CD4-positive, alpha-beta T cell treated with Interleukin-17A for 1 hour (primary cell): ENCODE data around the gene CFAP97.
A peak's percentile ranks its signal among the peaks of the same experiment; 100 is the strongest.
"Not testable (repeated sequence)": the region's sequence is repeated elsewhere in the genome, so short reads cannot be mapped to it uniquely, and the experiment has no call there.

Experiments used
- DNase-seq: peaks from one replicate; pipeline ENCODE4 v3.0.0-alpha.2; 2020

Gene CFAP97

DNA sequence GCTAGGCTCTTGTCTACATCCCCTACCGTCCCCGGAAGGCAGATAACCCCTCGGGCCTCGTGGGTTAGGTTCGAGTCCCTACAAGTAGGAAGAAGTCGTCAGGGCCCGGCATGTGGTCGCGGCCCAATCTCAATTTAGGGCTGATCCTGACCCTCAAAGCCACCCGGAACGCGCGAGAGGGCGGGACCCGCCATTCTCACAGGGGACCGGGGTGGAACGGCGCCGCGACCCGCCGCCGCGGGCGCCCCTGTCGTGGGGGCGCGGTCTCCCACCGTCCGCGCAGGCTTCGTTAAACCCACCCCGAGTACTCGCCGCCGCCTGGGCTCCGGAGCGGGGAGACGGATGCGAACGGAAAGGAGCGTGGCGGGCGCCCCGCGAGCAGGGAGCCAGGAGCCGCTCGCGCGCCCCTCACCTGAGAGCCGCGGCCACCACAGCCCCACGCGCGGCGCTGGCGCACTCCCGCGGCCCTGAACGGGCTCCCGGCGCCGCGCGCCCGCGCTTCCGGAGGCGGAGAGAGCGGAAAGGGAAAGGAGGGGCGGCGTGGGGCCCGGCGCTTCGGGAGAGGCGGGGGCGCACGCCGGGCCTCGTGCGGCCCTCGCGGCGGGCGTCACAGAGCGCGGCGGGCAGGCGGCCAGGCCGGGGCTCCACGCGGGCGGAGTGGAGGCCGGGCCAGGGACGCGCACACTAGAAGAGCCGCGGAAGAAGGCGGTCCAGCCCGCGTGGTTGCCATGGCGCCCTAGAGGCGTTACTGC is at the start of gene CFAP97:
TSS of gene CFAP97 (minus strand) at position 515 of the 752 bp plus-strand sequence. CDS start 12,804 bp downstream, outside the sequence.
- DNase-seq = peak; percentile 88

DNA sequence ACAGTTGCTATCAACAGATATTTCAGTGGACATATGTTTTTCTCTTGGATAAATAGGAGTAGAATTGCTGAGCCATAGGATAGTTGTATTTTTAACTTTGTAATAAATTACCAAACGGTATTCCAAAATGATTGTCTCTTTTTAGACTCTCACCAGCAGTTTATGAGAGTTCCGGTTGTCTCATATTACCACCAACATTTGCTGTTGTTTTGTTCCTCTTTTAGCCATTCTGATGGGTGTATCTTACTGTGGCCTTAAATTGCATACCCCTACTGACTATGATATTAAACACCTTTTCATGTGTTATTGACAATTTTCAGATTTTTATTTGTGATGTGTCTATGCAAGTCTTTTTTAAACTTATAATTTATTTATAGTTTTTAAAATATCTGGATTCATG is 45.3 kb upstream of the CFAP97 start:
- no peak for DNase-seq

DNA sequence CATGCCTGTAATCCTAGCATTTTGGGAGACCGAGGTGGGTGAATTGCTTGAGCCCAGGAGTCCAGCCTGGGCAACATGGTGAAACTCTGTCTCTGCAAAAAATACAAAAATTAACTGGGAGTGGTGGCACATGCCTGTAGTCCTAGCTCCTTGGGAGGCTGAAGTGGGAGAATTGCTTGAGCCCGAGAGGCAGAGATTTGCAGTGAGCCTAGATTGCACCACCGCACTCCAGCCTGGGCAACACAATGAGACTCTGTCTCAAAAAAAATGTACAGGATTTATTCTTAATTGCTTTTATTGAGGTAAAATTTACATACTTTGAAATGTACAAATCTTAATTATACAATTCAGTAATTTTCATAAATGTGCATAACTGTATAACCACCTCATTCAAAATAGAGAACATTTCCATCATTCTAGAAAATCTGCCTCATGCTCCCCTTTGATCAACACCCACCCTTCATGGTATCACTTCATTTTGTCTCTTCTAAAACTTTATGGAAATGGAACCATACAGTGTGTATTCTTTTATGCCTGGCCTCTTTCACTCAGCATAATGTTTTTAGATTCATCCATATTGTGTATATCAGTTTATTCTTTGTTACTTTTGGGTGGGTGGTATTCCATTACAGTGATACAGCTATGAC is 44.7 kb upstream of the CFAP97 start:
- DNase-seq = no peak

DNA sequence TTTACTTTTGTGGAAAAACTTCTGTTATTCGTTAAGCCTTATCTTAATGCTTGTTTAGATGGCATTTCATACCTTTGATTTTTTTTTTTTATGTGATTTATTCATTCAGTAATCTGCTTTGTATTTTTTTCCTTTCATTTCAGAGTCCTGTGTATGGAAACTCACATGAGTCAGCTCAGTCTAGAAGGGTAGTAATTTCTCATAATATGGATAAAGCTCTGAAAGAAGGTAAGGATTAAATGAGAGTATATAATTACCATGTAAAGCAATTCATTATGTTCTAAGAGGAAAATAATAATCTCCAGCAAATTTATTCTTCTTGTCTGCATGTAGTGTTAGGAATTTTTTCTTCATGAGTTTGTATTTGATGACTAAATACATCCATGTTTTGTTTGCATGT is 43.4 kb upstream of the CFAP97 start:
- DNase-seq = no peak

DNA sequence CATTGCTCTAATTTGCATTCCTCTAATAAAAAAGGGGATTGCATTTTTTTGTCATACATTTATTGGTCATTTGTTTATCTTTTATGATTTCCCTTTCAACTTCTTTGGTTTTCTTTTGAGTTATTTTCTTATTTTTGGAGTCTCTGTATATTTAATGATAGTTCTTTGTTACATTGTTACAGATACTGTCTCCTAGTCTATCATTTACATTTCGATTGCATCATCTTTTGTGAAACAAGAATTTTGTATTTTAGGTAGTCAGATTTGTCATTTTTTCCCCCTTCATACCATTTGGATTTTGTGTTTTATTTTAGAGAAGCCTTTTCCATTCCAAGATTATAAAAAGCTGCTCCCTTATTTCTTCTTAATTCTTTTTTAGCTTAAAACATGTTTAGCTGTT is 42.7 kb upstream of the CFAP97 start:
- DNase-seq = no peak

DNA sequence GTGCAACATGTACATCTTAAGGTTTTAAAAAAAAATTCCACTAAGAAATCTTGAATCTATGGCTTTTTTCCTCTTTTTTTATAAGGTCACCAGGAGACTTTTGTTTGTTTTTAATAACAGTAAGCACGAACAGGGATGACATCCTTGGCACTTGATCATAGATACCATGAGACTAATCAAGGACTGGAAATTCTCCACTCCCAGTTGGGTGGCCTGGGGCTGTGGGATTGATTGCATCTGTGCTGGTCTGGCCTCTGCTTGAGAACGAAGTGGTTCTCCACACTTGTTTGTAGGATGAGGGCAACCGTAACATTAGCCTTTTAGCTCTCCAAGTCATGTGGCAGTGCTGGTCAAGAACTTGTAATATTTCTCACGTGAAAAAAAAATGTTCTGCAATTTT is 41.0 kb upstream of the CFAP97 start:
- no peak for DNase-seq

DNA sequence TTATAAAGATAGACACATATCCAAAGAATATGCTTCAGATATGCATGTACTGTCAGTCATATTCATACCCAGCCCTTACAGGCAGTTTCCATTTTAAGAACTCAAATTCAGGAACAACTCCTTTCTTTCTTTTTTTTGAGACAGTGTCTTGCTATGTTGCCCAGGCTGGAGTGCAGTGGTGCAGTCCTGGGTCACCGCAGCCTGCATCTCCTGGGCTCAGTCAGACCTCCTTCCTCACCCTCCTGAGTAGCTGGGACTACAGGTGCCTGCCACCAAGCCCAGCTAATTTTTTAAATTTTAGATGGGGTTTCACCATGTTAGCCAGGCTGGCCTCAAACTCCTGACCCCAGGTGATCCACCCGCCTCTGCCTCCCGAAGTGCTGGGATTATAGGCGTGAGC is 40.1 kb upstream of the CFAP97 start:
- no peak for DNase-seq

DNA sequence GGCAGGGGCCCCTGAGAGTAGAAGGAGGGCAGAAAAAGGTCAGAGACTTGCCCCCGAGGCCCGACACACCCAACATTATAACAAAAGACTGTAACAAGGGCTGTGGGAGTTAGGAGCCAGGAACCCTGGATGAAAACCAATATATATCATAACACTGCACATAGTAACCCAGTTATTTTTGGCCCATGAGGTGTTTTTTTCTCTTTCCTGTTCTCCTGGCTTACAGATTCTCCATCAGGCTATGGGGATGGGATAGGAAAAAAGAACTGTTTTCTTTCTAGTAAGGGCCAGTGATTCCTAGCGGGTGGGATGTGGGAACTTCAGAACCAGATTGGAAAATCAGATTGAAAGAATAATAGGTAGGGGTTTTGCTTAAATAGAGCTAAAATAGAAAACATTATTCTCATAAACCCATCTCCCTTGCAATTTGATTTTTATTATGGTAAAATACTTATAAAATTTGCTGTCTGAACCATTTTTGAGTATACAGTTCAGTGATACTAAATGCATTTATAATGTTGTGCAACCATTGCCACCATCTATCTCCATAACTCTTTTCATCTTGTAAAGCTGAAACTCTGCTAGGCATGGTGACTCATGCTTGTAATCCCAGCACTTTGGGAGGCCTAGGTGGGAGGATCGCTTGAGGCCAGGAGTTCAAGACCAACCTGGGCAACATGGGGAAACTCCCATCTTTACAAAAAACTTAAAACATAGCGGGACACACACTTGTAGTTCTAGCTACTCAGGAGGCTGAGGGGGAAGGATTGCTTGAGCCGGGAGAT is 39.1 kb upstream of the CFAP97 start:
- DNase-seq = no peak

DNA sequence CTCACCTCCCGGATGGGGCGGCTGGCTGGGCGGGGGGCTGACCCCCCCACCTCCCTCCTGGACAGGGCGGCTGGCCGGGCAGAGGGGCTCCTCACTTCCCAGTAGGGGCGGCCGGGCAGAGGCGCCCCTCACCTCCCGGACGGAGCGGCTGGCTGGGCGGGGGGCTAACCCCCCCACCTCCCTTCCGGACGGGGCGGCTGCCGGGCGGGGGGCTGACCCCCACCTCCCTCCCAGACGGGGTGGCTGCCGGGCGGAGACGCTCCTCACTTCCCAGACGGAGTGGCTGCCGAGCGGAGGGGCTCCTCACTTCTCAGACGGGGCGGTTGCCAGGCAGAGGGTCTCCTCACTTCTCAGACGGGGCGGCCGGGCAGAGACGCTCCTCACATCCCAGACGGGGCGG is 36.7 kb upstream of the CFAP97 start:
- not testable (repeated sequence) for DNase-seq

DNA sequence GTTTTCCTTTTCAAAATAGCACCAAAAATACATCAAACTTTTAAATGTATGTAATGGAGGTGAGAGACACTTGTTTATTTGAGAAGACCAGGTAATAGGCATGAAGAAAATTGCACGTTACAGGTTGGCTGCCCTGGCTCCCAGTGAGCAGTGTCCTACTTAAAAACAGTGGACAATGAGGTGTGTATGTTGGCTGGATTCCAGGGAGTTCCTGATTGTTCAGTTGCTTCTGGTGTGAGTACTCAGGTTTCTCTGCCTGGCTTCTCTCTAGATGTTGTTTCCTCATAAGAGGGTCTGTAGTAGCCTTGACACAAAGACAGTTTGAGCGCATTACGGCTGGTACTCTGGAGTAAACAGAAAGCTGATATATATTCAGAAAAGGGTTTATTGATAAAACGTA is 35.0 kb upstream of the CFAP97 start:
- DNase-seq = no peak

DNA sequence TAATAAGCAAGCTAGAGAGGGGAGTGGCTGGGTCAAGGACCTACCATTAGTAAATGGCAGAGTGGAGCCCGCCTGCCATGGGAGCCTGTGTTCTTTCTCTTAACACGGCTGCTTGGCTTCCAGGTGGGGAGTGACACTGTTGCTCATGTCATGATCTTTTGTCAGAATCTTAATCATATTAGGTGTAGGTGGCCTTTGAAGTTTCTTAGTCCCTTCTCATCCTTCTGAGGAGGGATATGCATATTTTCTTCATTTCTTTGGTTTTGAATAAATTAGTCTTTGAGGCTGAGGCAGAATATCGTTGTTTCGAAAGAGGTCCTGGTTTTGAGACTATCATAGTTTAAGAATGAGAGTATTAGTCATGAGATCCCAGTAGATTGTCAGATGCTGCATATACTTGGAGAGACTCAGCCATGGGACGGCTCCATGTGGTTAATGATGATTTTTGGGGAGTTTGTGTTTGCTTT is 34.4 kb upstream of the CFAP97 start:
- DNase-seq = no peak

DNA sequence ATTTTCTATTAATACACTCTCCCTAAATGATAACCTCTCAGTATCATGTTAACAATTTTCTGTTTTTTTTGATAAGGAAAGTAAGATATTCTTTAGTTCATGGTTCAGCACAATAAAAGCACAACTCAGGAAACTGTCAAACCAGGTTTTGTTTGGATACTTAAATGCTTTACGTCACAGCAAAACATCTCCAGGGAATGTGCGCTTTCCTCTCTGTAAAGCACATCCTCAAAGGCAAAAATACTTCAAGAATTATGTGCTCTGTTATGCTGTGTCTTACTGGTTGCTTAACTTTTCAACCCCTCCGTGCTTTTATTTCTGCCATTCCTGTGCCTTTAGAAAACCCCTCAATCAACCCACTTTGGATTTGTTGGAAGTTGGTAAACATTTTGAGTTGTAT is 33.4 kb upstream of the CFAP97 start:
- no peak for DNase-seq

DNA sequence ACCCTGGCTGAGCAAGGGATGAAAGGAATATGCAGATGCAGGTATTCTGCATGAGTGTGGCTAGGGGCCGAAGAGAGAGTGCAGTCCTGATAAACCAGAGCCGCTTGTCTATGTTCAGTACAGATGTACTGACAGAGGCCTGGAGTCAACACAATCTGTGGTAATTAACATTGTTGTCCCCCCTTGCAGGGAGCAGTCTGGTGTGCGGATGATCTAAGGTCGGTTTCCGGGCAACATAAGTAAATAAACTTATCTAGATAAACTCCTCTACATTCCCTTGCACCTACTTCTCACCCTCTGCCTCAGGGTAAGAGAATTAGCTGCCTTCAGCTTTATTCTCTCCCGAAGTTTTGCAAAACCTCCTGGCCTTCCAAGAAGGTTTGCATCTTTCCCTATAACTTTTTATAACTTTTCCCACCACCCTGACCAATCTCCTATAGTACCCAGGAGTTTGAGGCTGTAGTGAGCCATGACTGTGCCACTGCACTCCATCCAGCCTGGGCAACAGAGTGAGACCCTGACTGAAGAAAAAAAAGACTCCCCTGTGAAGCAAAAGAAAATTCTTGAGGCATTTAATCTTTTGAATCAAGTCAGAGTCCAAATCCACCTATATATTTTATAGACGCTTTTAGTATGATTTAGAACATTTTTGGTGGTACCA is 32.2 kb upstream of the CFAP97 start:
- DNase-seq = no peak

DNA sequence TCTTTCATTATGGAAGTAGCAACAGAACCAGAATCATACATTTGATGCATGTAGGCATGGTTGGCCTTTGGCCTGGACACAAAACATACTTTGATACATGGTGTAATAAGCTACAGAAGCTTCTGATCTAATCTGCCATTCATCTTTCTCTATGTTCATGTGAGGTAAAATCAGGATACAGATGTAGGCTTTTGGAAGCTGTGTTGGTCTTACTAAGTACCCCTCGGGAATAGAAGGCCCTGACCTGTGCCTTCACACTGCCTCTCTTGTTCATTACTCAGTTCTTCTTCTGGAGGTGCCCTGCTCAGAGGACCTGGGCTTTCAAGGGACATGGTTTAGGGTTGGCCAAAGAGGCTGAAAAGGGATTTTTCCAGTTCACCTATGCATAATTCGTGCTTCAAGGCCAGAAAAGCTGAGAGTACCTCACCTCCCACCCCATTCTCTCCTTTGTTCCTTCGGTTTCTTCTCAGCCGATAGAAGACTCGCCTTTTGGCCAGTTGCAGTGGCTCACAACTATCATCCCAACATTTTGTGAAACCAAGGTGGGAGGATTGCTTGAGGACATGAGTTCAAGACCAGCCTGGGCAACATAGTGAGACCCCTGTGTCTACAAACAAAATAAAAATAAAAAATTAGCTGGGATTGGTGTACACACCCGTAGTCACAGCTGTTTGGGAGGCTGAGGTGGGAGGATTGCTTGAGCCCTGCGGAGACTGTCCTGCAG is 31.5 kb upstream of the CFAP97 start:
- DNase-seq = no peak

DNA sequence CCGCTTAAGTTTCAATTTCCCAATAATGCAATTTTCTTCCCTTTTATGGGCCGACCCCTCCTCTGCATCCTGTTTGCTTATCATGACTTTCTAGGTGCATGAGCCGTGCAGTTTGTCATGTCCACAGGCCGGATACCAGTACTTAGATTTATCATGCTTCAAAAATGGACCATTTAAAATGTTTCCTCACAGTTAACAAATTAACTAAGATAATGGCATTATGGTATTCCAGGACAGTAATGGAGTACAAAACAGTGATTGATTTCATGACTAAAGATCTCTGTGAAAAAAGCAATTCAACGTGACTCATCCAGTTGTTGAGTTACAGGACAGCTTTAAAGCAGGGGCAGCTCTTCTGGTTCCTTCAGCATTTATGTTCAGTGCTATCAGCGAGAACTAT is 28.6 kb upstream of the CFAP97 start:
- DNase-seq = no peak

DNA sequence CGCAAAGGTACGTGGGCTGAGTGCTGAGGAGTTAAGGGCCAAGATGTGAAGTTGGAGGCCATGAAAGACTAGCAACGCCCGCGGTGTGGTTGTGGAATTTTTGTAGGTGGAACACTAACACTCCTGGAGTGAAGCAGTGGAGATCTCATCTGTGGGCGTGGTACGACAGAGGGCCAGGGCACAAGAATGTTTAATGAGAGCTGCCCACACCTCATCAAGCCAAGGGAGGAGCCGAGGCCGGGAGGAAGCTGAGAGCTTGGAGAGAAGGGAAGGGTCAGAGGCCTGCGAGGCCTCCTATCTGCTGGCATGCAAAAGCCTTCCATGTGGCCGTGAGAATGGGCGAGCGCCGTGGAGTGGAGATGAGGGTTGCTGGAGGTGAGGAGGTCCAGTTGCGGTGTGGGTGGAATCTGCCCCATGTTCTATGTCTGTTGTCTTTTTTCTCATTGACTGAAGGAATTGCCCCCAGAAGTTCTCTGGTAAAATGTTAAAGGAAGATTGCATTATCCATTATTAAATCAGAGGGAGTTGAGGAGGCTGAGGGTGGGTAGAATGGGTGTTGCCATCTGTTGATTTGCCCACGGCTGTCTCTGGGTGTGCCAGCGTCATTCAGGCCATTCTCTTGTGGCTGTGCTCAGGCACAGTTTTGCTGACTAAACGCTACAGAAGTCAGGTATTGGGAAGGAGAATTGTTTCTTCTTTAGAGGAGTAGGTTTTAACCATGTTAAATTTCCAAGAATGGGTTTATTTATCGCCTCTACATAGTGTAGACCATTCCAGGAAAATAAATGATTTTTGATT is 25.4 kb upstream of the CFAP97 start:
- no peak for DNase-seq

DNA sequence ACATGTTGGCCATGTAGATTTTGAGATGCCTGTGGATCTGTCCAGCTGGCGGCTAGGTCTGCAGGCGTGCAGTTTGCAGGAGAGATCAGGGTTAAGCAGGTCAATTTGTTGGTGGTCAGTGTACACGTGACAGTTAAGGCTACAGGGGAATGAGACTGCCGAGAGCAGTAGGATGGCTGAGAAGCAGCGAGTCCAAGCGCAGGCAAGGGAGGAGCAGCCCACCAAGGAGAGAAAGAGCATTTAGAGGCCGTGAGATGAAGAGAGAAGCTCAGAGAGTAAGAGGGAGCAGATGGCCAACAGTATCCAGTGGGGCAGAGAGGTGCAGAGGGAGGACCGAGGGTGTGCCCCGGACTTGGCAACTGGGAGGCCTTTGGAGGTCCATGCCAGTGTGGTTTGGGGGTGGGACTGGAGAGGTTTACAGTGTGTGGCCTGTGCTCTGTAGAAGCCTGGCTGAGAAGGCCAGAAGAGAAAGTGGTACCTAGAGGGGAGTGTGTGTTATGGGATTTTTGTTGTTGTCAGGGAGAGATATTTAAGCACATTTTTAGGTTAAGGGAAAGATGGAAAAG is 24.0 kb upstream of the CFAP97 start:
- DNase-seq = no peak

DNA sequence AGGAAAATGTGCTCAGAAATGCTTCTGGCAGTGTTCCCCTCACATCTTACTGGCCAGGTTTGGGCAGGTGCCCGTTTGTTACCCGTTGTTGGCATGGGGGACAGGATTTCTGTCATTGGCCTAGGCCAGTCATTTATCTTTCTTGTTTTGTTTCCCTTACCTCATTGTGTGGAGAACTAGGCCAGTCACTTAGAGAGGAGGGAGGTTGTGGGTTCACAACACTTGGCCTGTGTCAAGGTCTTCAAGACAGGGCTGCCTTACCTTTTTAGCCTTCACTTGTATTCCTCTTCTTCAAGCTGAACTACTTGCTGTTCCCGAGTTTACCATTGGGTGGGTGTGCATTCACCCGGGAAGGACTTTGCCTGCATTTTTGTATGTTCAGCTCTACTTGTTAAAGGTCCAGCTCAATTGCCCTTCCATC is 23.3 kb upstream of the CFAP97 start:
- DNase-seq = no peak

DNA sequence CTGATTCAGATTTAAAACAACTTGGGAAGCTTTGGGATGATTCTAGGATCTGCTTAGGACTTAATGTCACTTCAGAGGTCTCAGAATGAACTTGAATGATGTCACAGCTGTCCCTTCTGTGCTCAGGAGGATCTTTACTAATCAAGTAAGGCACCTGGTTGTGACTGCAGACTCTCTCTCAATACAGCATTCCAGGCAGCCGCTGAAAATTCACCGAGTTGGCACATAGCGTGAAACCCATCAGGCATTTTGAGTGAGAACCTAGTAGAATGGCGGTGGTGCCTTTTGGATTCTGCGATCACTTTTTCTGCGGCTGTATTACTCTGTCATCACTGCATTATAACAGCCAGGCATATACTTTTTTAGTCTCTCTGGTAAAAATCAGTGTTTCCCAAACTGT is 22.1 kb upstream of the CFAP97 start:
- no peak for DNase-seq

DNA sequence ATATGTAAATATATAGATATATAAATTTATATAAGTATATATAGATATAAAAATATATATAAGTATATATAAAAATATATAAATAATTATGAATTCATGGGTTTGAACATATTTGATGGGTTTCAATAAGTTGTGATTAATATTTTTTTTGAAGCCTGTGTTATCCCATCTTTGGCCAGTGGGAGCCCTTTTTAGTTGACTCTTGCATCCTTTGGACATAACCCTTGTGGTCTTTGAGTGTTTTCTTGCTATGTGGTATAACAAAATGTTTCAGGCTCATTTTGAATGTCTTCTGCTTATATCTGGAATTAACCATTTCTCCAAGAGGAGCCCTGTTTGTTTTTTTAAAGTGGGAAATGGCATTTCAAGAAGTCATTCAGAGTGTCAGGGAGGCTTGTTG is 20.8 kb upstream of the CFAP97 start:
- DNase-seq = no peak

DNA sequence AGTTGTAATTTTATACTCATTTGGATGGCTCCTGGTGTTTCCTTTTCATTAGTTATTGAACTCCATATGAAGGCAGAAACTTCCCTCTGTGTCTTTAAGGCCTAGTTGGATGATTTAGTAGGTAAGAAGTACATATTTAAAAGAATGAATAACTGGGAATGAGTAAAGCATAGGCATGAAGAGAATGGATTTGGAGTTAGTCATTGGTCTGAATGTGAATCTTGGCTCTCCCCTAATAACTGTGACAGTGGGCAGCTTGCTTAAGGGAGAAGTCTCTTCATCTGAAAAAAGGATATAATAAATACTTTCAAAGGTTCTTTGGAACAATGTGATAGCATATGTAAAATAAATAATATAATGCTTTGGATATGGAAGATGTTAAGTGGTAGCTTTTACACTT is 18.8 kb upstream of the CFAP97 start:
- no peak for DNase-seq
